ENCODE results near the gene ULK4.

The ULK4 gene

GRCh38 chr3:41469083-41469482 lies 492.8 kb downstream of the ULK4 start:
- Histone ChIP-seq H3K9me2 (replicated peaks; ENCODE audit: insufficient read depth, low read length) (no peaks in the 10 kb centered on the region), H2AFZ (ENCODE audit: low read depth, low read length, severe bottlenecking) (no peak overlapping the region), H3F3A (ENCODE audit: insufficient read depth) (no peaks in the 10 kb centered on the region), H3K27me3 (ENCODE audit: low read length) (no peaks in the 10 kb centered on the region), H3K9ac (ENCODE audit: low read length) (no peak overlapping the region), H3K9me3 (ENCODE audit: insufficient read depth, low read length) (peaks cover 6% of the 10 kb centered on the region; the same call in 1 of the 2 replicates), H3K27ac (ENCODE audit: low read depth, low read length) (no peak overlapping the region), H3K4me2 (ENCODE audit: low read depth, low read length, poor library complexity, severe bottlenecking) (no peak overlapping the region), H3K4me3 (ENCODE audit: insufficient read depth, low read length, poor library complexity, severe bottlenecking) (no peak overlapping the region), H3K36me3 (ENCODE audit: low read length) (no peaks in the 10 kb centered on the region), H3K79me2 (ENCODE audit: insufficient read depth, low read length) (no peaks in the 10 kb centered on the region), H4K20me1 (ENCODE audit: low read depth, low read length) (no peaks in the 10 kb centered on the region)
- no peak for TF ChIP-seq EZH2phosphoT487 (conservative IDR thresholded peaks at IDR 0.05; ENCODE audit: low read length)
- no peak for TF ChIP-seq CTCF (IDR thresholded peaks at IDR 0.05; ENCODE audit: insufficient read depth, low read length, poor library complexity, severe bottlenecking)

GRCh38 chr3:41467481-41467880 lies 494.4 kb downstream of the ULK4 start:
- no peaks in the 10 kb centered on the region for H3K36me3 ChIP-seq (ENCODE audit: low read length)
- TF ChIP-seq CTCF (IDR thresholded peaks at IDR 0.05; ENCODE audit: insufficient read depth, low read length, poor library complexity, severe bottlenecking) (no peak), EZH2phosphoT487 (conservative IDR thresholded peaks at IDR 0.05; ENCODE audit: low read length) (no peak)

GRCh38 chr3:41464858-41465257 lies 497.0 kb downstream of the ULK4 start:
- Histone ChIP-seq H3K4me3 (ENCODE audit: insufficient read depth, low read length, poor library complexity, severe bottlenecking) (no peak overlapping the region), H2AFZ (ENCODE audit: low read depth, low read length, severe bottlenecking) (no peak overlapping the region), H3K79me2 (ENCODE audit: insufficient read depth, low read length) (no peaks in the 10 kb centered on the region), H3K9me2 (replicated peaks; ENCODE audit: insufficient read depth, low read length) (no peaks in the 10 kb centered on the region), H3K36me3 (ENCODE audit: low read length) (no peaks in the 10 kb centered on the region), H3K27ac (ENCODE audit: low read depth, low read length) (no peak overlapping the region), H3K9ac (ENCODE audit: low read length) (no peak overlapping the region), H3F3A (ENCODE audit: insufficient read depth) (no peaks in the 10 kb centered on the region), H3K27me3 (ENCODE audit: low read length) (no peaks in the 10 kb centered on the region), H3K9me3 (ENCODE audit: insufficient read depth, low read length) (no peaks in the 10 kb centered on the region), H4K20me1 (ENCODE audit: low read depth, low read length) (no peaks in the 10 kb centered on the region), H3K4me2 (ENCODE audit: low read depth, low read length, poor library complexity, severe bottlenecking) (no peak overlapping the region)
- TF ChIP-seq EZH2phosphoT487 (conservative IDR thresholded peaks at IDR 0.05; ENCODE audit: low read length) (no peak), CTCF (IDR thresholded peaks at IDR 0.05; ENCODE audit: insufficient read depth, low read length, poor library complexity, severe bottlenecking) (no peak)

More at GRCh38 chr3:41467481-41467880, 494.4 kb downstream of the ULK4 start:
- H4K20me1 ChIP-seq (ENCODE audit: low read depth, low read length), result no peaks in the 10 kb centered on the region
- no peak overlapping the region for H3K4me3 ChIP-seq (ENCODE audit: insufficient read depth, low read length, poor library complexity, severe bottlenecking)
- no peaks in the 10 kb centered on the region for H3F3A ChIP-seq (ENCODE audit: insufficient read depth)
- no peak overlapping the region for H3K9ac ChIP-seq (ENCODE audit: low read length)
- no peak overlapping the region for H2AFZ ChIP-seq (ENCODE audit: low read depth, low read length, severe bottlenecking)
- H3K4me2 ChIP-seq (ENCODE audit: low read depth, low read length, poor library complexity, severe bottlenecking), result no peak overlapping the region
- H3K9me2 ChIP-seq (replicated peaks; ENCODE audit: insufficient read depth, low read length), result no peaks in the 10 kb centered on the region
- no peaks in the 10 kb centered on the region for H3K79me2 ChIP-seq (ENCODE audit: insufficient read depth, low read length)
- H3K27ac ChIP-seq (ENCODE audit: low read depth, low read length), result no peak overlapping the region
- H3K27me3 ChIP-seq (ENCODE audit: low read length), result no peaks in the 10 kb centered on the region
- no peaks in the 10 kb centered on the region for H3K9me3 ChIP-seq (ENCODE audit: insufficient read depth, low read length)

Data from SU-DHL-6 (cell line).